Measurements from ENCODE around the gene SLC34A1.

DNA sequence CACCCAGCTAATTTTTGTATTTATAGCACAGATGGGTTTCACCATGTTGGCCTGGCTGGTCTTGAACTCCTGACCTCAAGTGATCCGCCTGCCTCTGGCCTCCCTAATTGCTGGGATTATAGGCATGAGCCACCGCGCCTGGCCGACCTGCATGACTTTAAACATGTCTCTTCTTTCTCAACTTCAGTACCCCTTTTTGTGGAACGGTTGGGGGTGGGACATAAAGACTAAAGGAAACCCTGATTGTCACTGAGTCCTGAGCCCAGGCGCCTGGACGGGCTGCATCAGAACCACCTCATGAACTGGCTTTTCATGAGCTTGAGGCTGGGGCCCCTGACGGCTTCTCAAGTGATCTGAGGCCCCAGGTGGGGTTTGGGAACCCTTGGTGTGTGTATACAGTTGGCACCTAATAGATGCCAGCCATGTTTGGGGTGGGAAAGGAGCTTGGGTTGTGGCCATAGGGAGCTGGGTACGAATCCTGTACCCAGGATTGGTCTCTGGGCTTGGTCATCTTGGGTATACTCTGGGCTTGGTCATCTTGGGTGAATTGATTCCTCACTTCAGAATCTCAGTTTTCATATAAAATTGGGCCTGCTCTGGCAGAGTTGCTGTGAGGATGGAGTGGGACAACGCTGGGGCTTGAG, 44.5 kb downstream of the SLC34A1 start:
- TF ChIP-seq, protein P1, sequence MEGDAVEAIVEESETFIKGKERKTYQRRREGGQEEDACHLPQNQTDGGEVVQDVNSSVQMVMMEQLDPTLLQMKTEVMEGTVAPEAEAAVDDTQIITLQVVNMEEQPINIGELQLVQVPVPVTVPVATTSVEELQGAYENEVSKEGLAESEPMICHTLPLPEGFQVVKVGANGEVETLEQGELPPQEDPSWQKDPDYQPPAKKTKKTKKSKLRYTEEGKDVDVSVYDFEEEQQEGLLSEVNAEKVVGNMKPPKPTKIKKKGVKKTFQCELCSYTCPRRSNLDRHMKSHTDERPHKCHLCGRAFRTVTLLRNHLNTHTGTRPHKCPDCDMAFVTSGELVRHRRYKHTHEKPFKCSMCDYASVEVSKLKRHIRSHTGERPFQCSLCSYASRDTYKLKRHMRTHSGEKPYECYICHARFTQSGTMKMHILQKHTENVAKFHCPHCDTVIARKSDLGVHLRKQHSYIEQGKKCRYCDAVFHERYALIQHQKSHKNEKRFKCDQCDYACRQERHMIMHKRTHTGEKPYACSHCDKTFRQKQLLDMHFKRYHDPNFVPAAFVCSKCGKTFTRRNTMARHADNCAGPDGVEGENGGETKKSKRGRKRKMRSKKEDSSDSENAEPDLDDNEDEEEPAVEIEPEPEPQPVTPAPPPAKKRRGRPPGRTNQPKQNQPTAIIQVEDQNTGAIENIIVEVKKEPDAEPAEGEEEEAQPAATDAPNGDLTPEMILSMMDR (conservative IDR thresholded peaks at IDR 0.05; ENCODE audit: low read depth, low read length), result no peak
- no peak for TF ChIP-seq EZH2 (IDR thresholded peaks at IDR 0.05; ENCODE audit: borderline replicate concordance, low read depth, low read length, poor library complexity, severe bottlenecking)

Data from A673 (cell line).